EH (cell line): Measurements from ENCODE around the gene APLP2.
A peak's percentile ranks its signal among the peaks of the same experiment; 100 is the strongest.
"Not testable (repeated sequence)": the region's sequence is repeated elsewhere in the genome, so short reads cannot be mapped to it uniquely, and the experiment has no call there.

ENCODE experiments used
- DNase-seq: peaks from one replicate; pipeline ENCODE4 v3.0.0-alpha.2; 2015; ENCODE audit warnings: low read depth

APLP2 gene

GRCh38 chr11:130090517-130090916, 20.8 kb downstream of the APLP2 start:
- DNase-seq, result not testable (repeated sequence)

- not testable (repeated sequence) for DNase-seq
These were observed 21.5 kb downstream of the APLP2 start for GRCh38 chr11:130091169-130091568.

GRCh38 chr11:130092661-130093060, 23.0 kb downstream of the APLP2 start:
- DNase-seq, result no peak

- no peak for DNase-seq
These were observed 24.9 kb downstream of the APLP2 start for GRCh38 chr11:130094614-130095013.

- DNase-seq, result no peak
These were observed 25.6 kb downstream of the APLP2 start for GRCh38 chr11:130095326-130095725.

- no peak for DNase-seq
These were observed 26.3 kb downstream of the APLP2 start for GRCh38 chr11:130096042-130096441.

- DNase-seq, result no peak
These were observed 27.1 kb downstream of the APLP2 start for GRCh38 chr11:130096823-130097222.

GRCh38 chr11:130097285-130097684, 27.6 kb downstream of the APLP2 start:
- no peak for DNase-seq

- no peak for DNase-seq
These were observed 29.7 kb downstream of the APLP2 start for GRCh38 chr11:130099356-130099755.

GRCh38 chr11:130100381-130101095, 30.8 kb downstream of the APLP2 start:
- no peak for DNase-seq

- no peak for DNase-seq
These were observed 32.0 kb downstream of the APLP2 start for GRCh38 chr11:130101661-130102060.

GRCh38 chr11:130102301-130103249, 32.9 kb downstream of the APLP2 start:
- DNase-seq, result no peak

GRCh38 chr11:130103296-130103814, 33.7 kb downstream of the APLP2 start:
- DNase-seq, result peak; percentile 99

GRCh38 chr11:130106381-130106780, 36.7 kb downstream of the APLP2 start:
- no peak for DNase-seq

- not testable (repeated sequence) for DNase-seq
These were observed 39.0 kb downstream of the APLP2 start for GRCh38 chr11:130108671-130109070.

GRCh38 chr11:130109386-130109785, 39.7 kb downstream of the APLP2 start:
- DNase-seq, result no peak

GRCh38 chr11:130110339-130111108, 40.8 kb downstream of the APLP2 start:
- no peak for DNase-seq

- DNase-seq, result no peak
These were observed 42.6 kb downstream of the APLP2 start for GRCh38 chr11:130112071-130112830.

GRCh38 chr11:130114281-130114680, 44.6 kb downstream of the APLP2 start:
- no peak for DNase-seq

- no peak for DNase-seq
These were observed 45.0 kb downstream of the APLP2 start for GRCh38 chr11:130114726-130115125.

- DNase-seq, result peak; percentile 37
These were observed 45.5 kb downstream of the APLP2 start for GRCh38 chr11:130115218-130115617.
